ENCODE measurements around the gene SEC23IP.

The SEC23IP gene

DNA sequence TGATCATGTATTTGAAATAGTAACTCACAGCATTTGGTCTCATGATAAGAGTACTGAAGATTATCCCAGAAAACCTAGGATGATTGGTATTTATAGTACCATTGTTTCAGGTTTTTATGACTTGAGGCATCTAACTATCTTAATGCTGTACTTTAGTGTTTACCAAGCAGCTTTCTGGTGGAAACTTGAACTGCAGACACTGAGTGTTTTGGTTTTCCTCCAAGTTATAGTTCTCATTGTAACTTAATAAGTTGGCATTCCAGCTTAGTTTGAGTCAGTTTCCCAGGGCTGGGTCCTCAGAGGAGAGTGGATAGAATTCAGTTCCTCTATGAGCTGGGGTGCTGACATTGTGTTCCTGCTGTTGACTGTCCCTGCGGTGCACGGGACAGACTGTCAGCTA lies 50.4 kb downstream of the SEC23IP start:
- no peak for DNase-seq

DNA sequence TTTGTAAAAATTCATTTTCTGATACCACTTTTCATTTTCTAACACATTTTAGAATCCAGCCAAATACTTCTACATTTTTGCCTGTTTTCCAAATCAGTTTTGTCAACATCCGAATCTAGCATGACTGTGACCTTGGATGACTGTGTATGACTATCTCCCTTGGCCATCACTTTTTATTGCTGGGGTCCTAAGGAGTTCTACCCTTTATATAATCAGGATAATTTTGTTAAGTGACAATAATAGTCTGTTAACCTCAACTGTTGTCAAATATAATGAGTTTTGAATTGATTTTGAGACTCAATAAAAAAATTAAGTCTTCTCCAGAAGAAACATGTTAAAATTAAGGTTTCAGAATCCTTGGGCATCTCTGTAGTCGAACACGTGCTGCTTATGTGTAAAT lies 53.3 kb downstream of the SEC23IP start:
- DNase-seq: no peak

- no peak for DNase-seq
Measured at GRCh38 chr10:119947300-119947699, 54.8 kb downstream of the SEC23IP start.

DNA sequence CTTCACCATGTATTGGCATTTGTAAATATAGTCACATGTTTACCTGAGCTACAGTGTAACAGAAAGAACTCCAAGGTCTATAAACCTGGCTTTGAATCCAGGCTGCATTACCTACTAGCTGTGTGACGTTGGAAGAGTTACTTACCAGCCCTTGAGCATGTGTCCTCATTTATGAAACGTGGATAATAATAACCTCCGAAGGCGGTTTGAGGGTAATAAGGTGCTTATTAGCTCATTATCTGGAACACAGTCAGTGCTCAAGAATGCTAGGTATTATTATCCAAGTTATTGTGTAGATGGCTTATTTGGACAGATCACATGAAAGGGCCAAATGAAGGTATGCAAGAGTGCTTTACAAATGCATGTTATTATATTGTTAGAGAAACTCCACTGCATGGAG lies 64.9 kb downstream of the SEC23IP start:
- DNase-seq: no peak

DNA sequence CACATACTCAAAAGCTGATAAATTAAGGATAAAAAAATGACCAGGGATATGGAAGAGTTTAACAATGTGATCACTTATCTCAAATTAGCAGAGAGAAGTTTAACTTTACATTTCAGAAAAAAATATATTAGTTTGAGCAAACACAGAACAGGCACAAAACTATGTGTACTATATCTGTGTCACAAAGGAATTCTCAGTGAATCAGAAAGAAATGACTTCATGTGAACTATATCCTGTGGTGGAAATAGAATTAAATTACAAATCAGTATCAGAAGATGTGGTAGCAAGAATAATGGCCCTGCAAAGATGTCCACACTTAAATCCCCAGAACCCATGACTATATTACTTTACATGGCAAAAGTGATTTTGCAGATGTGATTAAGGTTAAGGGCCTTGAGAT lies 70.3 kb downstream of the SEC23IP start:
- DNase-seq: no peak

- no peak for DNase-seq
Measured at GRCh38 chr10:119967066-119967465, 74.5 kb downstream of the SEC23IP start.

DNA sequence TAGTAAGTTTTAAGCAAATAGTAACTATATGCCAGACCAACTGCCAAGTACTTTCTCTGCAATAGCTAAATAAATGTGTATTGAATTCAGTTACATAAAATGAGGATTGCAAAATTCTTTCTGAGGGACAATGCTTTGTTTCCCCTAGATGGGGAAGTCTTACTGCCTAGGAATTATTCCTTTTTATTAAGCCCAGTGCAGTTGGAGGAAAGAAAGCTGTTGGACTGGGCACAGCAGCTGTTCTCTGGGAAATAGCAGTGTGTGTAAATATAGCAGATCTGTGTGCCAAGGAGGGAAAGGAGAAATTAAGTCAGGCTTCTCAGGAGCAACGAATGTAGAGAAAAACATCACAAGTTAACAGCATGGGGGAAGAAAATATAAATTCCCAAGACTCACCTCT lies 77.1 kb downstream of the SEC23IP start:
- no peak for DNase-seq

- DNase-seq: no peak
Measured at GRCh38 chr10:119970107-119970506, 77.6 kb downstream of the SEC23IP start.

- DNase-seq: no peak
Measured at GRCh38 chr10:119970963-119971362, 78.4 kb downstream of the SEC23IP start.

DNA sequence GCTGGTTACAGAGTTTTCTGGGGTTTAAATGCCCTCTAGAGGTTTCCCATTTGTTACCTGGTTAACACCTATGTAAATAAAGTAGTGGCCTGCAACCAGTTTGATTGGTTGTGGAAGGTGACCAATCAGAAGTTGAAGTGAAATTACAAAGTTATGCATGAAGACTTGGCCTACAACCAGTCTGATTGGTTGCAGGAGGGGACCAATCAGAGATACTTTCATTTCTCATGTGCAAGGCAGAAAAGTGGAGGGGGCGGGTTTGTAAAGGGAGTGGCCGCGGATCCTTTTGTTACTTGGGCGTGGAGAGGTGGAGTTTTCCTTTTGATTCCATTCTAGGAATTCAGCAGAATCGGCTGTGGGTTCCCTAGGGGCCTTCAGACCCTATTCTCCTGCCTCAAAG lies 80.8 kb downstream of the SEC23IP start:
- DNase-seq: no peak

DNA sequence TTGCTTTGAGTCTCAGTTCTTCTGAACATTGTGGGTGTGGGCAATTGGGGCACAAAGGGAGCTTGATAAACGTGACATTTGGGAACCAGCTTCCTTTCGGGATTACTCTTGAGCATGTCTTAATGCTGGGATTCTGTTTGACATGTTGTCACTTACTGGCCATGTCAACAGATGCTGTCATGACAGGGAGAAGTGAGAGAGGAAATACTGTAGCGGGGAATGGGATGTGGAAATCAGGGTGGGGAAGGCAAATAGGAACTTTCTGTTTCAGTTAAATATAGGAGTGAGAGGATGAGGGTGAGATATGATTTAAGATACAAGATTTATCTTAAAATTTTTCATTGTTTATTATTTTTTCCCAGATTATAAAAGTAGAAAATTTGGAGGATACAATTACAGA lies 83.9 kb downstream of the SEC23IP start:
- no peak for DNase-seq

GRCh38 chr10:119980956-119981750 lies 88.6 kb downstream of the SEC23IP start:
- DNase-seq: no peak

DNA sequence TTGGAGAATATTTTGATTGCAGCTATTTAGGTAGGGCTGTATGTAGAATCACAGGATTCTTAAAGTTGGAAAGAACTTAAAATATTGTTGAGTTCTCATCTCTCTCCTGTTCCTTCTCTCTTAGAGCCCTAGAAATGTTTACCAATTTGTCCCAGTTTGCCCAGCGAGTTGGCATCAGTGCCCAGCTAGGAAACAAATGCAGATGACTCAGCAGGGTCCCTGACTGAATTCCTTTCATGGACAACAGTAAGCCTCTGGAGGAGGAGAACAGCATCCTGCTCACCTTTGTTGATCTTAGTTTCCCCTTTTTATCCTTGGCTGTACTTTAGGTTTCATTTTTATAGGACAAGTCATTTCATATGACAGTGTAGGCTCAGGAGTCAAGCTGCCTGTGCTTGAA lies 89.3 kb downstream of the SEC23IP start:
- no peak for DNase-seq

- no peak for DNase-seq
Measured at GRCh38 chr10:119988333-119988732, 95.8 kb downstream of the SEC23IP start.

DNA sequence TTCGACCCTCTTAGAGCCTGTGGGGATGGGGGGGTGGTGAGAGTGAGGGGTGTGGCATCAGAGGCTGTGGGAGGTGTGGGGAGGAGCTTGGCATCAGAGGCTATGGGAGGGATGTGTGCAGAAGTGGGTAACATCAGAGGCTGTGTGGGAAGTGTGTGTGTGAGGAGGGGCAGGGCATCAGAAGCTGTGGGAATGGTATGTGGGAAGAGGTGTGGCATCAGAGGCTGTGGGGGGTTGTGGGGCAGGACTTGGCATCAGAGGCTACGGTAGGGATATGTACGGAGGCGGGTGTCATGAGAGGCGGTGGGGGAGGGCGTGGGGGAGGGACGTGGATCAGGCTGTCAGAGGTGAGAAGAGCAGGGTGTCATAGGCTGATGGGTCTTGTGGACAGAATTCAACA lies 97.4 kb downstream of the SEC23IP start:
- DNase-seq: no peak

DNA sequence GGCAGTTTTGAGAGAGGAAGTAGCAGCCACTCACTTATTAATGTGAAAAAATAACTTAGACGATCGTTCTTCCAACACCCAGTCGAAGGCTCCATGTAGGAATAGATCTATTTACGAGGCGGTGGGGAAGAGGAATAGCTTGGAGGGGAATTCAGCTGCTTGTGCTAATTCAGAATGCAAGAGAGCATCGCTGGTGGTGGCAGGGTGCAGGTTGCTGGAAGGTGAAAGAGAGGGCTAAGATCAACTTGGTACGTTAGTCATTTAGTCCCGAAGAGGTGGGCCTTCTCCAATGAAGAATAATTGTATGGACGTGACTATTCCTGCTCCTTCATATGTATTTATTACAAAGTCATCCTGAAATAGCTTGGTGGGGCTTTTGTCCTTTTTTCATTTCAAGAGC lies 98.5 kb downstream of the SEC23IP start:
- DNase-seq: no peak

DNA sequence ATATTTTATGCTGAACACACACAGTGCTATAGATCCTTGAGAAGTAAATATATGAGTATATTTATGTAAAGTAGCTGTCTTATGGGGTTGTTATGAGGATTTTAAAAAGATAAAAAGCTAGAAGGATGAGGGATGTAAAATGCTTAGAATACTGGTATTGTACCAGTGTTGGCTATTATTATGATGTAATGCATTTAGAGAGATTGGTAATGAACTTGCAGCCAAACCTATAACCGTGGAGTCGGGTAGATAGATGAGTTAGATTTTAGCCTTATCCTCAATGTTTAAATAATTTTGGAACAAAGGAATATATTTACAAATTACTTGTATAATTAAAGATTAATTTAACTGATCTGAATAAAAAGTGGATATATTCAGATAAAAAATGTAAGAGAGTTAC lies 99.3 kb downstream of the SEC23IP start:
- DNase-seq: no peak
